Measurements from ENCODE around the gene GABARAPL1. TPM values are rescaled to one million over a fixed set of nuclear protein-coding genes. Genes with fewer than 3 reads are reported as not detected.

The GABARAPL1 gene
- total and polyA plus RNA-seq, 2 donors (not counting 1 experiment from before 2014, with no cell fraction given), result 4.5 to 11.9 TPM

- H3K79me2 ChIP-seq (ENCODE audit: control insufficient read depth, insufficient read depth, low read length), result no peaks in the 10 kb centered on the region
- Mint-ChIP-seq H3K27ac (peak overlapping the region; percentile 72), H3K4me1 (peaks cover 19% of the 10 kb centered on the region), H3K4me3 (peak overlapping the region; percentile 95), H3K27me3 (peaks cover 27% of the 10 kb centered on the region), H3K9me3 (ENCODE audit: insufficient read depth) (no peaks in the 10 kb centered on the region)
- no peaks in the 10 kb centered on the region for H4K20me1 ChIP-seq (ENCODE audit: control insufficient read depth, insufficient read depth, low read length, poor library complexity, severe bottlenecking)
- peak overlapping the region; percentile 88 for H3K4me2 ChIP-seq (replicated peaks; ENCODE audit: low read depth, low read length, poor library complexity, severe bottlenecking)
- ATAC-seq (ENCODE audit: low read depth) (peak; percentile 53), DNase-seq (peak; percentile 73)
- H3K27ac ChIP-seq (ENCODE audit: low read length in 2 of 2), result peak overlapping the region; percentile 25 to 28
- WGBS (ENCODE audit: insufficient coverage), result under 1% methylated on average over 36 of the region's 47 CpGs
- peaks cover 0 to 3% (median 0%) of the 10 kb centered on the region in 3 donors for H3K9me3 ChIP-seq (ENCODE audit: control extremely low read depth in 1 of 3, control insufficient read depth in 2 of 3, insufficient read depth in 1 of 3, low read length in 2 of 3)
- H3K9ac ChIP-seq (ENCODE audit: low read length), result peak overlapping the region; percentile 76
- ChIA-PET CTCF (interaction anchor here (1.1 kb wide), 2 partner anchors 22 to 350 kb away, joined by 3 read pairs; no protein-coding TSS in a partner anchor), POLR2A (no interaction called here)
- peaks cover 0 to 39% (median 20%) of the 10 kb centered on the region in 4 experiments for H3K27me3 ChIP-seq (replicated peaks in 1 of 4; ENCODE audit: control extremely low read depth in 1 of 4, control insufficient read depth in 3 of 4, insufficient read depth in 4 of 4, low read length in 3 of 4)
- intact Hi-C loops (cut with micrococcal nuclease), result loop anchor here (2.0 to 10.0 kb wide), 2 partner anchors 151 to 961 kb away; partner anchors contain the start of gene SMIM10L1
- peak overlapping the region; percentile 66 to 84 (median 82) for H3K4me3 ChIP-seq (ENCODE audit: control extremely low read depth in 1 of 5, extremely low read depth in 1 of 5, insufficient read depth in 1 of 5, low read depth in 2 of 5, low read length in 4 of 5)
- peaks cover 13 to 18% of the 10 kb centered on the region in 2 donors for H3K4me1 ChIP-seq (ENCODE audit: control insufficient read depth in 2 of 2, insufficient read depth in 2 of 2, low read length in 2 of 2)
- TF ChIP-seq, protein P1, sequence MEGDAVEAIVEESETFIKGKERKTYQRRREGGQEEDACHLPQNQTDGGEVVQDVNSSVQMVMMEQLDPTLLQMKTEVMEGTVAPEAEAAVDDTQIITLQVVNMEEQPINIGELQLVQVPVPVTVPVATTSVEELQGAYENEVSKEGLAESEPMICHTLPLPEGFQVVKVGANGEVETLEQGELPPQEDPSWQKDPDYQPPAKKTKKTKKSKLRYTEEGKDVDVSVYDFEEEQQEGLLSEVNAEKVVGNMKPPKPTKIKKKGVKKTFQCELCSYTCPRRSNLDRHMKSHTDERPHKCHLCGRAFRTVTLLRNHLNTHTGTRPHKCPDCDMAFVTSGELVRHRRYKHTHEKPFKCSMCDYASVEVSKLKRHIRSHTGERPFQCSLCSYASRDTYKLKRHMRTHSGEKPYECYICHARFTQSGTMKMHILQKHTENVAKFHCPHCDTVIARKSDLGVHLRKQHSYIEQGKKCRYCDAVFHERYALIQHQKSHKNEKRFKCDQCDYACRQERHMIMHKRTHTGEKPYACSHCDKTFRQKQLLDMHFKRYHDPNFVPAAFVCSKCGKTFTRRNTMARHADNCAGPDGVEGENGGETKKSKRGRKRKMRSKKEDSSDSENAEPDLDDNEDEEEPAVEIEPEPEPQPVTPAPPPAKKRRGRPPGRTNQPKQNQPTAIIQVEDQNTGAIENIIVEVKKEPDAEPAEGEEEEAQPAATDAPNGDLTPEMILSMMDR (IDR thresholded peaks at IDR 0.05), result no peak
- TF ChIP-seq EZH2 (IDR thresholded peaks at IDR 0.05; ENCODE audit: borderline replicate concordance, insufficient read depth, low read depth, low read length, poor library complexity, severe bottlenecking), result no peak
- H2AFZ ChIP-seq (ENCODE audit: insufficient read depth, low read depth, low read length, poor library complexity, severe bottlenecking), result peak overlapping the region; percentile 80
- no peaks in the 10 kb centered on the region for H3K36me3 ChIP-seq (replicated peaks in 1 of 2; ENCODE audit: control extremely low read depth in 1 of 2, control insufficient read depth in 1 of 2, extremely low read depth in 1 of 2, insufficient read depth in 2 of 2, low read length in 1 of 2)
These were observed 775 bp downstream of the GABARAPL1 start for GRCh38 chr12:10213168-10214135.
